ENCODE measurements around the gene STS.

The STS gene

GRCh38 chrX:7109838-7110793 is 37.4 kb upstream of the STS start:
- H3K27ac ChIP-seq, result no peak overlapping the region
- DNase-seq (ENCODE audit: low spot score), result no peak
- ChIA-PET CTCF (no interaction called here), POLR2A (ENCODE audit: low non-redundant PET) (no interaction called here)
- no peak for TF ChIP-seq CTCF (conservative IDR thresholded peaks at IDR 0.05; ENCODE audit: low read depth)

GRCh38 chrX:7110821-7111276 is 36.7 kb upstream of the STS start:
- no peak overlapping the region for H3K27ac ChIP-seq
- CTCF ChIA-PET, result no interaction called here
- POLR2A ChIA-PET (ENCODE audit: low non-redundant PET), result no interaction called here
- DNase-seq (ENCODE audit: low spot score), result no peak
- no peak for TF ChIP-seq CTCF (conservative IDR thresholded peaks at IDR 0.05; ENCODE audit: low read depth)

GRCh38 chrX:7111518-7111917 is 36.0 kb upstream of the STS start:
- no peak for DNase-seq (ENCODE audit: low spot score)
- CTCF ChIA-PET, result no interaction called here
- H3K27ac ChIP-seq, result no peak overlapping the region
- POLR2A ChIA-PET (ENCODE audit: low non-redundant PET), result no interaction called here
- no peak for TF ChIP-seq CTCF (conservative IDR thresholded peaks at IDR 0.05; ENCODE audit: low read depth)

- DNase-seq (ENCODE audit: low spot score), result no peak
- no peak overlapping the region for H3K27ac ChIP-seq
- CTCF ChIA-PET, result no interaction called here
- POLR2A ChIA-PET (ENCODE audit: low non-redundant PET), result no interaction called here
- TF ChIP-seq CTCF (conservative IDR thresholded peaks at IDR 0.05; ENCODE audit: low read depth), result no peak
Observed at GRCh38 chrX:7112071-7112470, 35.4 kb upstream of the STS start.

- no peak for TF ChIP-seq CTCF (conservative IDR thresholded peaks at IDR 0.05; ENCODE audit: low read depth)
- no peak overlapping the region for H3K27ac ChIP-seq
- CTCF ChIA-PET, result no interaction called here
- POLR2A ChIA-PET (ENCODE audit: low non-redundant PET), result no interaction called here
- DNase-seq (ENCODE audit: low spot score), result no peak
Observed at GRCh38 chrX:7115557-7115956, 32.0 kb upstream of the STS start.

GRCh38 chrX:7116081-7116480 is 31.4 kb upstream of the STS start:
- no peak for TF ChIP-seq CTCF (conservative IDR thresholded peaks at IDR 0.05; ENCODE audit: low read depth)
- ChIA-PET CTCF (no interaction called here), POLR2A (ENCODE audit: low non-redundant PET) (no interaction called here)
- no peak for DNase-seq (ENCODE audit: low spot score)
- H3K27ac ChIP-seq, result no peak overlapping the region

Measured in RWPE1 (cell line).